GM21737 (cell line): ENCODE results near the gene DUSP16.

Source experiments
- ATAC-seq: cut with Tn5 transposase; IDR thresholded peaks from one replicate; pipeline ENCODE4 v1.9.1; 2021; ENCODE audit warnings: mild to moderate bottlenecking, moderate library complexity; ENCODE audit not compliant: unreplicated experiment

DUSP16 gene

GRCh38 chr12:12550277-12550676 lies 12.4 kb downstream of the DUSP16 start:
- no peak for ATAC-seq

GRCh38 chr12:12549426-12549825 lies 13.2 kb downstream of the DUSP16 start:
- ATAC-seq = no peak

GRCh38 chr12:12548713-12549112 lies 13.9 kb downstream of the DUSP16 start:
- ATAC-seq = no peak

- ATAC-seq = no peak
Observed at GRCh38 chr12:12546314-12546772, 16.3 kb downstream of the DUSP16 start.

GRCh38 chr12:12543959-12544358 lies 18.7 kb downstream of the DUSP16 start:
- no peak for ATAC-seq

- ATAC-seq = no peak
Observed at GRCh38 chr12:12542964-12543363, 19.7 kb downstream of the DUSP16 start.

GRCh38 chr12:12542286-12542685 lies 20.4 kb downstream of the DUSP16 start:
- ATAC-seq = no peak

GRCh38 chr12:12541782-12542181 lies 20.9 kb downstream of the DUSP16 start:
- no peak for ATAC-seq

GRCh38 chr12:12540261-12541013 lies 22.2 kb downstream of the DUSP16 start:
- no peak for ATAC-seq

- no peak for ATAC-seq
Observed at GRCh38 chr12:12539028-12539810, 23.4 kb downstream of the DUSP16 start.

GRCh38 chr12:12538535-12538934 lies 24.1 kb downstream of the DUSP16 start:
- ATAC-seq = no peak

GRCh38 chr12:12537421-12537820 lies 25.2 kb downstream of the DUSP16 start:
- no peak for ATAC-seq

GRCh38 chr12:12534975-12535374 lies 27.7 kb downstream of the DUSP16 start:
- ATAC-seq = no peak

GRCh38 chr12:12534166-12534866 lies 28.3 kb downstream of the DUSP16 start:
- ATAC-seq = no peak

GRCh38 chr12:12533238-12533829 lies 29.3 kb downstream of the DUSP16 start:
- no peak for ATAC-seq

- no peak for ATAC-seq
Observed at GRCh38 chr12:12531194-12531593, 31.5 kb downstream of the DUSP16 start.

GRCh38 chr12:12529783-12530421 lies 32.8 kb downstream of the DUSP16 start:
- ATAC-seq = no peak

GRCh38 chr12:12528361-12529270 lies 34.0 kb downstream of the DUSP16 start:
- ATAC-seq = no peak

- ATAC-seq = no peak
Observed at GRCh38 chr12:12527820-12528296, 34.8 kb downstream of the DUSP16 start.
